Activated T-cell treated with anti-CD3 and anti-CD28 coated beads for 48 hours (primary cell): ENCODE data around the gene ASB2.

Source experiments
- DNase-seq: peaks from one replicate; pipeline ENCODE4 v3.0.0-alpha.2; 2020; ENCODE audit warnings: low read depth

Gene ASB2

DNA sequence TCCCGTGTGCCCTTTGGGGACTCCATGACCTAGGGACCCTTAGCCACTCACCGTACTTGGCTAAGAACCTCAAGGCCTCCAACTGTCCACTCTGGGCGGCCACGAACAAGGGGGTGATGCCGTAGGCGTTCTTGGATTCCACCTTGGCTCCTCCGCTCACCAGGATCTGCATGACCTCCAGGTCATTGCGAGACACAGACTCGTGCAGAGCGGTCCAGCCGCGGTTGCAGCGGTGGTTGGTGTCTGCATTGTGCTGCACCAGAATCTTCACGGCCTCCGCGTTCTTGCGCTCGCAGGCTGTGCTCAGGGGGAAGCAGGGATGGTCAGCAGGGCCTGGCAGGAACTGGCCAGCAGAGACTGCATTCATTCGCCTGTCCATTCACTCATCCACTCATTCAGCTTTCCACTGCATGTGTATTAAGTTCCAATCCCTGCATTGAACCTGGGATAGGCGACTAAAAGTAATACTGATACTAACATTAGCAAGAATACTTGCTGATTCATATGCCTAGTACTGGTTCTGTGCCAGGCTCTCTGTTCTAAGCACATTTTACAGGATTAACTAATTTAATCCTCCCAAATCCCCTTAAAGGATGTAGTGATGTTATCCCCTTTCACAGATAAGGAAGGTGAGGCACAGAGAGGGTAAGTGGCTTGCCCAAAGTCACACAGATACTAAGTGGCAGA, 25.3 kb downstream of the ASB2 start:
- no peak for DNase-seq

DNA sequence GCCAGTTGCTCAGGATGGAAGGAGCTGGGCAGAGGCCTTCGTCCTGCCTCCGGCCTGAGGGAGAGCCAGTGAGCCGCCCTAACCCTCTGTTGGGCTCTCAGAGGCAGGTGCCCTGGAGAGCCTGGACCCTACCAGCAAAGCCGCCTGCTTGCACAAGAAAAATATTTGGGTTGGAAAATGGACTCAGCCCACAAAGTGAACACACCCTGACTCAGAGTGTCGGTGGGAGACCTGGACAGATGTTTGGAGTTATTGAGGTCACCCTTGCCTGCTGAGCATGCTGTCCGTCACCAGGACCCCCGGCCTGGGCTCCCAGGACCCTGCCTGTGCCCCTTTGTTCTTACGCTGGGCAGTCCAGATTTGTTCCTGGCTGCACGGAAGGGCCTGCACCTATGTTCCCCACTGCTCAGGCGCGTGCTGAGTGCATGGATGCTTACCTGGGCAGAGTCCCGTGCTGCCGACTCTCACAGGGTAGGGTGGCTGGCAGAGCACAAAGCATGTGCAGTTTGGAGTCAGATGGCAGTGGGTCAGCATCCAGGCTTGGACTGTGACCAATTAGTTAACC, 26.8 kb downstream of the ASB2 start:
- DNase-seq: no peak

DNA sequence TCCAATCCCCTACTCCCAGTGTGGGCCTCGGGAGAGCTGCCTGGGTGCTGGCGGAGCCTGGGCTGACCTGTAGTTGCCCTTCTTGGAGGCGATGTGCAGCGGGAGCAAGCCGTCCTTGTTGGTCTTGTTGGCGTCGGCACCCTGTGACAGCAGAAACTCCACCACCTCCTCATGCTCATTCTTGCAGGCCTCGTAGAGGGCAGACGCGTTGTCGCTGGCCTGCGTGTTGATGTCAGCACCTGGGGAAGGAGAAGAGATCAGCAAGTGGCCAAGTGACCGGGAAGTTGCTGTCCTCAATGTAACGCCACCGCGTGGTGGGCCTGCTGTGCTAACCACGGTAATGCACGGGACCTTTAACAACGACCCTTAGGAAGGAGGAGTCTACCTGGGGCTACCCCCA, 29.1 kb downstream of the ASB2 start:
- DNase-seq: no peak

DNA sequence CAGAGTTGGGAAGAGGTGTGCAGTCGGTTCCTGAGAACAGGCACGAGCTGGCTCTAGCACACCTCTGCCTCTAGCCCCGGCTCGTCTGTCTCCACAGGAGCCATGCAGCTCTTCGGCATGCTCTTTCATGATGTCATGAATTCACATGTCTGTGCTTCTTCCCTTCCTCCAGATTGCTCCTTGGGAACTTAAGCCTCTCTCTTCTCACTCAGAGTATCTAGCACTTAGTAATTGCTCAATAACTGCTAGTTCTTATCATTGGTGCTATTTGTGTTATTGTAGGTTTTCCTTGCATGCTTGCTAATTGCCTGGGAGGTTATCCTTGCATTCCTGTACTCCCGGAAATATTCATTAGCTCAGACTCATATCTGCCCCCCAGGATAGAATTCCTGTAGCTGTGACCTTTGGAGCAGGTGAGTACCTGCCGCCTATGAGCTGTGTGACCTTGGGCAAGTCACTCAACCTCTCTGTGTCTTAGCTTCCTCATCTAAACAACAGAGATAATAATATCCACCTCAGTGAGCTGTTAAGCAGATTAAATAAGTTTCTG, 29.8 kb downstream of the ASB2 start:
- DNase-seq: no peak

DNA sequence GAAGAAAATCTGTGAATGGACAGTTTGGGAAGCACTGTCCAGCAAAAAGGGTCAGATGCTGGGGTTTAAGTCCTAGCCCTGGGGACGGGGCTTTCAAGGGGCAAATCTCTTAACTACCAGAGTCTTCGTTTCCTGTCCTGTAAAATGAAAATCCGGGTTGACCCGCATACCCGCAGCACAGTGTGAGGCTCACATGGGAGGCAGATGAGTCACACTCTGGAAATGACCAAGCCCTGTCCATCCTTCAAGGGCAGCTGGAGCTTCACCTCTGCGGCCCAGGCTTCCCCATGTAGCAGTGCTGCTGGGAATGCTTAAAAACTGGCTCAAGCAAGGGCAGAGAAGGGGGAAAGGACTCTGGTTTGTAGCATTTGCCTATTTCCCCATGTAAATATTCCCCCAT, 30.3 kb downstream of the ASB2 start:
- no peak for DNase-seq

DNA sequence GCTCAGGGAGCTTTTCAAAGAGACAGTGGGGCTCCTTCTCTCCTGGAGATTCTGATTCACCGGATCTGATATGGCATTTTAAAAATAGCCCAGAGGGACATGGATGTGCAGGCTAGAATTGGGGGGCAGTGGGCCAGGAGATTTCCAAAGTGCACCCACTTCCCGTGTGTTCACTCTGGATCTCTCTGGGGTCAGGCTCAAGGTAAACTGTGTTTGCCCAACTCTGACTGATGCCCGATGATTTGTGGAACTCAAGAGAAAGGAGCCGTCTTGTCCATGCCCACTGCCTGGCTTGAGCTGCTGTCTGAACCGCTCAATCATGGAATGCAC, 31.3 kb downstream of the ASB2 start:
- no peak for DNase-seq

DNA sequence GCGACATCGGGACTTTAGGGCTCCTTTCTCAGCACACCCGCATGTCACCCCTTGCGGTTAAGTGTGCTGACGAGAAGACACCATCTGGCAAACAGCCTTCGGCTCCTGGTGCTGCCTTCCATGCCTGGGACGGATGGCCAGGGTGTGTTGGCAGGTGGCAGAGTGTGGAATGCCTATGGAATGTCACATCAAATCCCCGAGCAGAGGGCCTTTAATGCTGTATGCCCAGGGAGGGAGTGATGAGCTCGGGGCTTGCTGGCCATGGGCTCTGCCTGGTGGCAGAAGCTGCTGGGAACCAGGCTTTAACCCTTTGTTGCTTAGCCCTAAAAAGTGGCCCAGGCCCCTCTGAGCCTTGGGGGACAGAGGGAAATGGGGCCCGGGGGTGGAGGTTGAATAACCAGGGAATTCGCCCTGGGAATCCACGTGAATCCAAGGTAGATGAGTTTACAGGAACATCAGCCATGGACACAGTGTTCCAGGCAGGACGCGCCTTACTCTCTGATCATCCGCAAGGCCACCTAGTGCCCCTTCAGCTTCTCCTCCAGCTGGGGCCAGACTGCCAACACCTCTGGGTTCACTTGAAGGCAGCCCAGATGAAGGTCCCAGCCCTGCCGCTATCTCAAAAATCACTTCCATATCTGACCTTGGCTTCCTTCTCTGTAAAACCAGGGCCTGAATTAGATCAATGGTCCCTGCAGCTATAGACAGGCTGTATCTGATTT, 31.9 kb downstream of the ASB2 start:
- DNase-seq: no peak

DNA sequence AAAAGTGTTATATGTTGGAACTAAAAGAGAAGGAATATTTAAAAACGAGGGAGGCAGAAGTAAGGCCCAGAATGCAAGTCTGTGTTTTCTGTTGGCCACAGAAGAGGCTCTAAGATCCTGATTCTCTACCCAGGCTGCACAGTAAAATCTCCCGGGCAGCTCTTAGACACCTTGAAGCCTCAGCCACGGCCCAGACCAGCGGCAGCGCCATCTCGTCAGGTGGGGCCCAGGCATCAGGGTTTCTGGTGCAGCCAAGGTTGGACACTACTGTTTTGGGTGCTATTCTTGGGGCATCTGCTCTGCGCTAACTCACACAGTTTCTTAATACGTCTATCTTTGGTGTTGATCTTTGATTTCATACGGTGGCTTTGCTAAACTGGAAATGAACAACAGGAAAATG, 32.4 kb downstream of the ASB2 start:
- DNase-seq: no peak

DNA sequence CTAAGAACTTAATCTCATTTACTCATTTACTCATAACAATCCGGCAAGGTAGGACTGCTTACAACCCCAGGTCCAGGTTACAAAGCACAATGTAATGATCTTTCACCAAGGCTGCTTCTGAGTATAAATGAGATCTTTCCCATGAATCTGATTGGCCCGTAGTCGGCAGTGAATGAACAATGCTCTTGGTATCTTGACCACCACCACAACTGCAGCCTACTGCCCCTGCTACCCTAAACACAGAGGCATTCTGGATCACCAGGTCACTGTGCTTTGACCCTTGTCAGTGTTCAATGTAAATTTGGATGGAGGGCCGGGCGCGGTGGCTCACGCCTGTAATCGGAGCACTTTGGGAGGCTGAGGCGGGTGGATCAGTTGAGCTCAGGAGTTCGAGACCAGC, 33.3 kb downstream of the ASB2 start:
- no peak for DNase-seq

DNA sequence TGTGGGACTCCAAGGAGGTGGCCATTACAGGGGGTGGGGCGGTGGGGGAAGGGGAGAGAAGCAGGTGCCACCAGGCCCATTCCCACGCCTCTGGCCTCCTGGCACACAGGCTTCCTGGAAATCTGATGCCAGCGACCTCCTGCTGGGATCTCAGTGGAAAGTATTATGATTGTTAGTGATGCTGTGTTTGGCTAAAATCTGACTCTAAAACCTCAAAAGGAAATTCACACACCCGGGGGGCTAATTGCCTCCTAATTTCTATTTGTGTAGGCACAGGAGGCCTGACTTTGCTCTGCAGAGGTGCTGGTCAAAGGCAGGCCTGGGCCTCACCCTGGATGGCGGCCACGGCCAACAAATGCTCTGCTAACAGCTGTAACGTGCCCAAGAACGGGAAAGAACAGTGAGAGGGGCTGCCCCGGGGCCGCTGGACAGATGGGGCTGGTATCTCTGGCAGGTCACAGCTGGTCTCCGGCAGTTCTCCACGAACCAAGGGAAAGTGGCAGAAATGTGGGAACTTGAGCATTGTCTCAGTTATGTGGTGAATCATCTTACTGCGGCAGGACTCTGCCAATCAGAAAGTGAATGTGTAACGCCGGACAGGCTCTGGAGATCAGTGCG, 35.0 kb downstream of the ASB2 start:
- no peak for DNase-seq

DNA sequence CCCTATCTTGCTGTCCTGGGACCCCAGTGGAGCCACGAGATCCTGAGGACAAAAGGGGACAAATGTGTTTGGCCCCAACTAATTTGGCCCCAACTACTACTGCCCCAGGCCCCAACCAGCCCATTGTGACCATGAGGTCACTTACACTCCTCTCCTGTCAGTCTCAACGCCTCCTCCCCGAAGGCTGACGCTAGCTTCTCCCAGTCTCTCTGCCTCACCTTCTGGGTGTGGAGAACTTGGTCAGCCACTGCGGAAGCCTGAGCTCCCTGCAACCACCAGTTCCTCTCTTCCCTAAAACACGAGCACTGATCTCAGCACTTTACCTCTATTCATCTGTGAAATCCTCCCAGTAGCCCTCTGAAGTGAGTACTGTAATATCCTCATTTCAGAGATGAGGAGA, 35.9 kb downstream of the ASB2 start:
- DNase-seq: no peak

DNA sequence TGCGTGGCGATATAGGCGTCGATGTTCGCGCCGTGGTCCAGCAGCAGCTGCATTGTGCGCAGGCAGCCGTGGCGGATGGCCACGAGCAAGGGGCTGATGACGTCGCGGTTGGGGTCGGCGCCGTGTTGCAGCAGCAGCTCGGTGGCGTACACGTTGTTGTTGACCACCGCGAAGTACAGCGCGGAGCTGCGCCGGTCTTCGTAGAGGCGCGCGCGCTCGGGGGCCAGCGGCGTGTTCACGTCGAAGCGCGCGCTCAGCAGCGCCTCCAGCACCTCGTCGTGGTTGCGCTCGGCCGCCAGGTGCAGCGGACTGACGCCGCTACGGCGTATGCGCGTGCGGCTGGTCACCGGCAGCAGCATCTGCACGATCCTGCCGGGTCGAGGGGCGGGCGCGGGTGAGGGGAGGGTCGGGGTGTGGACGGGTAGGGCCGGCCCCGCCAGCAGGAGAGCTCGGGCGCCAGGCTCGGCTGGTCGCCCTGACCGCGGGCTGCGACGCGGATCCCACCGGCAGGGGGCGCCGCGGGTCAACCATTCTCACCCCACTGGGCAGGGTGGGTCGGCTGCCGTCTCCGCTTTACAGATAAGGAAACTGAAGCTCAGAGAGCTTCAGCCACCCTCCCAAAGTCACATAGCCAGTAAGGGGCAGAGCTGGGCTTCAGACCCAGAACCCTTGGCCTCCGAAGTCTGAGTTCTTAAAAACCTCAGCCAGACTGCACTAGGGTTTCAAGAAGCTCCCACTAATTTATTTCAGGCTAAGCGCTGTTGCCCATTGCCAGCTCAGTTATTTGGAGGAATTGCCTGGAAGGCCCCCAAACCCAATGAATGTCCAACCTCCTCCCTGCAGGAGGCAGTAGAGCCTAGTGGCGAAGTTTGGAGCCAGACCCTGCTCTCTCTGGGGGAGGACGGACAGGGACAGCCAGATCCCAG, 36.8 kb downstream of the ASB2 start:
- peak; percentile 93 for DNase-seq

DNA sequence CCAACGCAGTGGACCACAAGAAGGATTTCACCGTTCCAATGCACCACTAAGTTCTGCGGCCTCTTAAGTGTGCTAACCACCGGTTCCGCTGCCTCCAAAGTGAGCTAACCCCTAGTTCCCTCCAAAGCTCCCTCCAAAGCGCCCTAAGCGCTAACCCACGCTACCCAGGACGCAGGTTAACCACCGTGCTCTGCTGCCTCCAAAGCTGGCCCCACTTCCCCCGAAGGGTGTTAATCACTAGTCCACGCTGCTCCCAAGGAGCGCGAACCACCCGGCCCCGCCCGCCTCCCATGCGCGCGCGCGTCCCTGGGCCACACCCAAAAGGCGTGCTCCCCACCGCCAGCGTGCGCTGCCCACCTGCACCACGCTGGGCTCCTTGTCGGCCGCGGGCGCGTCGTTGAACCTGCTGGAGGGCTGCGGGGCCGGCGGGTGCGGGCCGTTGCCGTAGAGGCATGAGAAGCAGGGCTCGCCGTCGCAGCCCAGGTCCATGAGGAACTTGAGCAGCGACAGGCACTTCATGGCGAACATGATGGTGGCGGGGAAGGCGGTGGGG, 37.5 kb downstream of the ASB2 start:
- DNase-seq: no peak

DNA sequence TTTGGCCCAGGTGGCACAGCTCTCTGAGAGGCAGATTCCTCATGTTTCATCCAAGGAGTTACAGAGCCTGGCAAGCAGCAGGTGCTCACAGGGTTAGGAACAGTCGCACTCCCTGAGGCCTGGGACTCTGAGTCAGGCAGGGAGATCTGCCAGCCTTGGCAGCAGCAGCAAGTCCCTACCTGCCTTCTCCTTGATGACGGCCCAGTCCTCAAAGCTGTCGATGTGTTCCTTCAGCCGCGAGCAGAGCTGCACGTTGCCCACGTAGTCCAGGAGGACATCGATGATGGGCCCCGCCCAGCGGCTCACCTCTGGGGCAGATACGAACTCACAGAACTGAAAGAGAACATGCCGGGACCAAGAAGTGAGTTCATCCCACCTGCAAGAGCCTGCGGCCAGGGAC, 38.9 kb downstream of the ASB2 start:
- DNase-seq: no peak

DNA sequence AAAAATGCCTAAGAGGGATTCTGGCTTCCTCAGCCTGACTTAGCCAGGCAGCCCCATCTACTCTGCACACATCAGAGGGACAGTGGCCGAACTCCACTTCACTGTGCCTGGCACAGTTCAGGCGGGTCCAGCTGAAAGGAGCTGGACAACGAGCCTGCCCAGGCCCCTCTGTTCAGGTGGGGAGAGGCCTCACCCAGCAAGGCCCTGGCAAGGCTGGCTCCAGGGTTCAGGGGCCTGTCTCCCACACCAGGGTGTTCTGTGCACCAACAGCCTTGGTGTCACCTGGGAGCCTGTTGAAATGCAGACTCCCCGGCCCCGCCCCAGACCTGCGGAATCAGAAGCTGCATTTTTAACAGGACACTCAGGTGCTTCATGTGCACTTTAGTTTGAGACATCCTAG, 39.4 kb downstream of the ASB2 start:
- DNase-seq: no peak

DNA sequence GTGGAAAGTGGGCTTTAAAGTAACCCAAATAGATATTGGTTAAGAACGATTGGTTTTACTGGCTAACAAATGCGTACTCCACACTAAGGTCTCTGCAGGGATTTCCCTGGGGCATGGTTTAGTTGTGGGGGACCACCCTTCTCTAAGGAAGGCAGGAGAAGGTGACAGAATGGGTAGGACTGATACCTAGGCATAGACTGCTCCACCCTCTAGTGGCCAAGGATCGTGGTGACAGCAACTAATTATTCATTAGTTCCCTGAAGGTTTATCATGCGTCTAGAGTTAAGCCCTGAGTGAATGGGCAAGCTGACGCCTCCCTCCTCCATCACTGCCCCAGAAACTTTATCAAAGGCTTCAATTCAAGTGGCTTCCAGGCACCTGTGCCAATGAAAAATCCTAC, 40.1 kb downstream of the ASB2 start:
- no peak for DNase-seq

DNA sequence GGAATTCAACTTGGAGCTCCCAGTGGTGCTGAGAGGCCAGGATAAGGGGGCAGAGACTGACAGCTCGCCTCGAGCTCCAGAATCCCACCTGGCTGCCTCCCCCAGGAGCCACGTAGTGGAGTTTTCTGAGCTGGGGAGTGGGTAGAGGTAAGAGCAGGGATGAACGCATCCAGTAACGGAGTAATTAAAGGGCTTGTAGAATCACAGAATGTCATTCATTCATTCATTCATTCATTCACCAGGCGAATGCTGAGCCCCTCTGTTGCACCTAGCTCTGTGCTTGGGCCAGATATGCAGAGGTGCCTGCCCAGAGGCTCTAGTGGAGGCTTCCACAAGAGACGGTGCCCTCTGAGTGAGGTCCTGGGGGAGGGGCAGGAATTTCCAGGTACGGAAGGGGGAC, 41.2 kb downstream of the ASB2 start:
- no peak for DNase-seq

DNA sequence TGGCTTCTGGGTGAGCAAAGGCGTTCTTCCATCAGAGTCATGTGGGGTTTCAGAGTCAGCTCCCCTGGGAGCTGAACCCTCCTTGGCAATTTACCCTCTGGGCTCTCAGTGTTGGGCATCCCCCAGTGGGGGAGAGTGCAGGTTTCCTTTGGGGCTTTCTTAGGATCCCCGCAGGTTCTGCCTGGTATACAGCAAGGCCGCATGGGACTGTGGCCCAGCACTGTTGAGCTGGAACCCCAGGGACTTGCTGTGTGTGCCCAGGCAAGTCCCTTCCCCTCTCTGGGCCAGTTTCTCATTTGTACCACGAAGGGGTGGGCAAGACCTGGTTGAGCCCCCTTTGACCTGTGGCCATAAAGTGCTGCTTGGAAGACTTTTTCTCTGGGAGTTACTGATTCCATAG, 43.7 kb downstream of the ASB2 start:
- DNase-seq: no peak

DNA sequence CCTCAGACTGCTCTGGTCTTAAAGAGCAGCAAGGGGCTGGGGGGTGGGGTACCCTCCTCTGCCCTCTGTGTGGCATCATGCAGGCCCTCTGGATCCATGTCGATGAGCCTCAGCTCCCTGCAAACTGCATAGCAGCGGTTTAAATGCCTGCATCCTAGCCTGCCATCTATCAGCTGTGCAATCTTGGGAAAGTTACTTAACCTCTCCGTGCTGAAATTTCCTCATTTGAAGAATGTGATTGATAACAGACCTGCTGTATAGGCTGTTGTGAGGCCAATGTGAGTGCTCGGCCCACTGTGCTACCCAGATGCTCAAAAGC, 45.4 kb downstream of the ASB2 start:
- DNase-seq: no peak

DNA sequence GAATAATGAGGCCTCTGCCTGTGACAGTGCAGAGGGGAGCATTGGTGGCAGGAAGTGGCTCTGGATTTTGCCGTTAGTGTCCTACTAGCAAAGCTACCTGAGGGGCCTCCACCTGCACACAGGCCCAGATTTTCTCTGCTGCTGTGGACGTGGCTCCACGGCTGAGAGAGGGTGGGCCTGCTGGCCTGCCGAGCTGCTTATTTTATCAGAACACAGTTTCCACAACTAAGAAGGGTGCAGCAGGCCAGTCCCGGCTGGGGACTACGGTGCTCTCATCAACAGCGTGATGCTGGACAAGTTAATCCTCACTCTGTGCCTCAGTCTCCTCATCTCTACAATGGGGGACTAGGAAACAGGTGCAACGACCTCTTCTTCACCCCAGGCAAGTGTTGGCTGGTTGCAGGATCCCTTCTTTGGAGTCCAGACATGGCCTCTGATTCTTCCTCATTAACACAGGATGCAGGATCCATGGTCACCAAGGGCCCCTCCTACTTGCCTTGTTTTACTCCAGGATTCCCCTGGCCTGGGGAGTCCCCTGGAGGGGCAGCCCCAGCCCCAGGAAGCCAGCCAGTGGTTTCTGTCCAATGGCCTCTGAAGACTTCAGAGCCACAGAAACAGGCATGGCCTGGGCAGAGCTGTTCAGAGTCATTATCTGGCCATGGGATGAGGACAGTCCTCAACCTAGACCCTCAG, 45.9 kb downstream of the ASB2 start:
- DNase-seq: no peak

DNA sequence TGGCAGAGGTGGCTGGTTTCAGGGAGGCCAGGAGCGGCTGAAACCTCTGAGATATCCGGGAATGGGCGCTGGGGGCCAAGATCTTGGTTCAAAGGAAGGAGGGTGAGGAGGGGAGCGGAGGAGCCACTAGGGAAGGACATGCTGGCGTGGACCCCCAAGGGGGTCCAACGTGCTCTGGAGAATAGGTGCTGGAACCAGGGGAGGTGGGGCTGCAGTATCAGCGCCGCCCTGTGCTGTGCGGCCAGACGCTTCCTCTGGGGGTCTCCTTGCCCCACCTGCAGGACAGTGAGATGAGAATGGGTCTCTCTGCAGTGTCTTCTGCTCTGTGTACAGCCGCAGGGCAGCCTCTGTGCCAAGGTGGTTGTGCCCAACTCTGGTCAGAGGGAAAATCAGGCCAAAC, 46.7 kb downstream of the ASB2 start:
- no peak for DNase-seq
